H9 (cell line): ENCODE measurements around the gene RDM1. TPM values are rescaled to one million over a fixed set of nuclear protein-coding genes. Genes with fewer than 3 reads are reported as not detected.

Experiments
- DNase-seq: peaks from one replicate; pipeline ENCODE4 v3.0.0-alpha.2; 2017
- H2AFZ ChIP-seq: one replicate; pipeline ENCODE4 v1.6.1; 2013; ENCODE audit warnings: mild to moderate bottlenecking, low read length, control low read depth, moderate library complexity
- H2AK5ac ChIP-seq: 2 replicates; pipeline ENCODE4 v1.6.1; 2013; ENCODE audit warnings: low read length, control low read depth, mixed read lengths; ENCODE audit not compliant: insufficient read length
- H2BK120ac ChIP-seq: one replicate; pipeline ENCODE4 v1.6.1; 2013; ENCODE audit warnings: low read depth, mild to moderate bottlenecking, low read length, control low read depth, inconsistent platforms; ENCODE audit not compliant: poor library complexity, severe bottlenecking
- H2BK12ac ChIP-seq: 2 replicates; pipeline ENCODE4 v1.6.1; 2013; ENCODE audit warnings: low read length, control low read depth, mixed read lengths, low read depth; ENCODE audit not compliant: insufficient read length
- H2BK15ac ChIP-seq: 2 replicates; pipeline ENCODE4 v1.6.1; 2013; ENCODE audit warnings: low read depth, low read length, control low read depth
- H2BK20ac ChIP-seq: one replicate; pipeline ENCODE4 v1.6.1; 2013; ENCODE audit warnings: low read depth, mild to moderate bottlenecking, low read length, control low read depth, inconsistent platforms; ENCODE audit not compliant: poor library complexity, severe bottlenecking
- H2BK5ac ChIP-seq: 2 replicates; pipeline ENCODE4 v1.6.1; 2013; ENCODE audit warnings: low read length, control low read depth, mixed read lengths; ENCODE audit not compliant: insufficient read length
- H3K14ac ChIP-seq: 2 replicates; pipeline ENCODE4 v1.6.1; 2013; ENCODE audit warnings: low read length, control low read depth; ENCODE audit not compliant: insufficient read depth
- H3K18ac ChIP-seq: 2 replicates; pipeline ENCODE4 v1.6.1; 2013; ENCODE audit warnings: low read depth, mild to moderate bottlenecking, mixed read lengths, low read length, control low read depth; ENCODE audit not compliant: insufficient read length
- H3K23ac ChIP-seq: 2 replicates; pipeline ENCODE4 v1.6.1; 2013; ENCODE audit warnings: low read length, control low read depth, mixed read lengths, low read depth; ENCODE audit not compliant: insufficient read length
- H3K23me2 ChIP-seq: 2 replicates; pipeline ENCODE4 v1.6.1; 2013; ENCODE audit warnings: low read depth, mild to moderate bottlenecking, mixed read lengths, low read length, control low read depth; ENCODE audit not compliant: insufficient read length, poor library complexity, severe bottlenecking
- H3K27ac ChIP-seq: 2 replicates; pipeline ENCODE4 v1.5.1; 2013; ENCODE audit warnings: low read length, control low read depth, mixed read lengths, low read depth; ENCODE audit not compliant: insufficient read length
- H3K27me3 ChIP-seq: 2 replicates; pipeline ENCODE4 v1.6.1; 2013; ENCODE audit warnings: low read length, control low read depth, inconsistent platforms; ENCODE audit not compliant: insufficient read depth
- H3K4ac ChIP-seq: 2 replicates; pipeline ENCODE4 v1.6.1; 2013; ENCODE audit warnings: low read depth, mild to moderate bottlenecking, control low read depth, inconsistent platforms, low read length, moderate library complexity
- H3K4me1 ChIP-seq: 2 replicates; pipeline ENCODE4 v1.6.1; 2013; ENCODE audit warnings: low read length, control low read depth, inconsistent platforms; ENCODE audit not compliant: insufficient read depth
- H3K4me2 ChIP-seq: 2 replicates; pipeline ENCODE4 v1.6.1; 2013; ENCODE audit warnings: low read length, control low read depth, mixed read lengths; ENCODE audit not compliant: insufficient read length, insufficient read depth
- H3K56ac ChIP-seq: 2 replicates; pipeline ENCODE4 v1.6.1; 2013; ENCODE audit warnings: low read depth, mild to moderate bottlenecking, mixed read lengths, low read length, control low read depth; ENCODE audit not compliant: insufficient read length
- H3K79me1 ChIP-seq: 2 replicates; pipeline ENCODE4 v1.6.1; 2013; ENCODE audit warnings: low read depth, mild to moderate bottlenecking, moderate library complexity, low read length, control low read depth, inconsistent platforms; ENCODE audit not compliant: insufficient read depth, poor library complexity, severe bottlenecking
- H3K79me2 ChIP-seq: 2 replicates; pipeline ENCODE4 v1.6.1; 2013; ENCODE audit warnings: low read length, control low read depth, inconsistent platforms; ENCODE audit not compliant: insufficient read depth
- H3K9ac ChIP-seq: 2 replicates; pipeline ENCODE4 v1.6.1; 2013; ENCODE audit warnings: low read length, control low read depth, mixed read lengths; ENCODE audit not compliant: insufficient read length; ENCODE audit errors: extremely low read depth
- H3K9me3 ChIP-seq: one replicate; pipeline ENCODE4 v1.6.1; 2013; ENCODE audit warnings: low read depth, low read length, inconsistent platforms; ENCODE audit not compliant: control insufficient read depth
- H3T11ph ChIP-seq: one replicate; pipeline ENCODE4 v1.6.1; 2013; ENCODE audit warnings: mild to moderate bottlenecking, low read length, control low read depth, inconsistent platforms
- H4K20me1 ChIP-seq: one replicate; pipeline ENCODE4 v1.6.1; 2013; ENCODE audit not compliant: control insufficient read depth, insufficient read length, insufficient read depth
- H4K5ac ChIP-seq: 2 replicates; pipeline ENCODE4 v1.6.1; 2013; ENCODE audit warnings: low read depth, mild to moderate bottlenecking, mixed read lengths, low read length, control low read depth; ENCODE audit not compliant: insufficient read length
- H4K8ac ChIP-seq: replicated peaks from 2 replicates; pipeline ENCODE4 v1.6.1; 2013; ENCODE audit warnings: low read length, control low read depth, mixed read lengths, low read depth; ENCODE audit not compliant: insufficient read length
- H4K91ac ChIP-seq: 2 replicates; pipeline ENCODE4 v1.6.1; 2013; ENCODE audit warnings: low read depth, mild to moderate bottlenecking, moderate library complexity, mixed read lengths, low read length, control low read depth; ENCODE audit not compliant: insufficient read length
- H3K27ac Mint-ChIP-seq, 3 experiments: 2 replicates in 2 of 3; 3 replicates in 1 of 3; pipeline ENCODE4 v1.8.0; 2020 to 2021; ENCODE audit warnings: mixed read lengths in 3 of 3, mild to moderate bottlenecking in 1 of 3, moderate library complexity in 1 of 3
- H3K27me3 Mint-ChIP-seq: 2 replicates; pipeline ENCODE4 v1.8.0; 2021; ENCODE audit warnings: low read depth, mild to moderate bottlenecking, moderate library complexity, mixed read lengths
- H3K36me3 Mint-ChIP-seq, 3 experiments: 2 replicates in 2 of 3; 3 replicates in 1 of 3; pipeline ENCODE4 v1.8.0; 2020 to 2021; ENCODE audit warnings: low read depth in 3 of 3, mixed read lengths in 3 of 3; ENCODE audit not compliant: insufficient read depth in 1 of 3
- H3K4me1 Mint-ChIP-seq, 2 experiments: 2 replicates each; pipeline ENCODE4 v1.8.0; 2020; ENCODE audit warnings: mixed read lengths in 2 of 2
- H3K4me3 Mint-ChIP-seq, 2 experiments: 2 replicates in 1 of 2; 3 replicates in 1 of 2; pipeline ENCODE4 v1.8.0; 2020 to 2021; ENCODE audit warnings: mild to moderate bottlenecking in 2 of 2, mixed read lengths in 2 of 2, moderate library complexity in 1 of 2
- H3K9me3 Mint-ChIP-seq, 2 experiments: 2 replicates in 1 of 2; 3 replicates in 1 of 2; pipeline ENCODE4 v1.8.0; 2020; ENCODE audit warnings: mild to moderate bottlenecking in 2 of 2, mixed read lengths in 2 of 2, moderate library complexity in 1 of 2
- CTCF ChIP-seq: fragments of 200-600 bp; sonication (generic); conservative IDR thresholded peaks from 3 replicates; pipeline ENCODE4 v1.8.0; 2021; ENCODE audit warnings: antibody characterized with exemption, mild to moderate bottlenecking
- WGBS: extraction: QIAGEN DNeasy Blood & Tissue Kit; methylation state at CpG from one replicate; pipeline ENCODE4 v1.1.7; 2013; ENCODE audit warnings: missing lambda C conversion rate, low lambda C conversion rate, mixed read lengths; ENCODE audit not compliant: insufficient read length; ENCODE audit errors: extremely low coverage; 5-methylcytosine and 5-hydroxymethylcytosine counted together
- total RNA-seq: library from RNA; stranded (reverse); gene quantifications from 2 replicates; pipeline ENCODE4 v1.2.1, GENCODE V29; 2021

The RDM1 gene
- total RNA-seq, 1 experiment from 2014 or later = 9.0 TPM

DNA sequence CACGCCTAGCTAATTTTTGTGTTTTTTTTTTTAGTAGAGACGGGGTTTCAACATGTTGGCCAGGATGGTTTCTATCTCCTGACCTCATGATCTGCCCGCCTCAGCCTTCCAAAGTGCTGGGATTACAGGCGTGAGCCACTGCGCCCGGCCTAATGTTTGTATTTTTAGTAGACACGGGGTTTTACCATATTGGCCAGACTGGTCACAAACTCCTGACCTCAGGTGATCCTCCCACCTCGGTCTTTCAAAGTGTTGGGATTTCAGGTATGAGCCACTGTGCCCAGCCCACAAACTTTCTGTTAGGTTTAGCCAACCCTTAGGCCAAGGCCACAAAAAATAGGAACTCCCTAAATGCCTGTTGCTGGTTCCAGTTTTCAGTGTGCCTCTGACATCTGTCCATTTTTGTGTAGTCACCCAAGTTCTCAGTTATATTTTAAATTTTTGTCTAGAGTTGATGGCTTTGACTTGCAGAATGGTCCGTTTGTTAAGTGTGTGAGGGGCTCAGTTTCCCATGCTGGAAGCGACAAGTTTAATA lies 38.0 kb upstream of the RDM1 start:
- Histone ChIP-seq H3K23ac (no peak overlapping the region), H3K79me2 (no peaks in the 10 kb centered on the region), H4K91ac (no peak overlapping the region), H3K27me3 (no peaks in the 10 kb centered on the region), H4K20me1 (no peaks in the 10 kb centered on the region), H3K79me1 (no peaks in the 10 kb centered on the region), H2BK15ac (no peak overlapping the region), H3T11ph (no peak overlapping the region), H3K14ac (no peak overlapping the region), H2BK5ac (no peak overlapping the region), H3K27ac (no peak overlapping the region), H4K5ac (no peak overlapping the region), H2AFZ (no peak overlapping the region), H3K23me2 (no peaks in the 10 kb centered on the region), H3K18ac (no peak overlapping the region), H4K8ac (no peak overlapping the region), H2BK12ac (no peak overlapping the region), H3K9ac (no peak overlapping the region), H3K4ac (no peak overlapping the region), H3K4me2 (no peak overlapping the region), H3K4me1 (no peaks in the 10 kb centered on the region), H3K9me3 (no peaks in the 10 kb centered on the region), H2BK20ac (no peak overlapping the region), H2BK120ac (no peak overlapping the region), H3K56ac (no peak overlapping the region), H2AK5ac (no peak overlapping the region)
- Mint-ChIP-seq H3K9me3 (no peaks in the 10 kb centered on the region), H3K4me3 (no peak overlapping the region), H3K27ac (no peak overlapping the region), H3K36me3 (no peaks in the 10 kb centered on the region), H3K27me3 (no peaks in the 10 kb centered on the region), H3K4me1 (peaks cover 2 to 6% of the 10 kb centered on the region in 2 experiments; a peak in 2 of 4 replicates)
- no CpG with 5 or more reads among the region's 10 CpGs for WGBS
- no peak for DNase-seq
- TF ChIP-seq CTCF = no peak
